ENCODE results near the gene GYPB.
"Not testable (repeated sequence)": the region's sequence is repeated elsewhere in the genome, so short reads cannot be mapped to it uniquely, and the experiment has no call there.

GYPB gene

DNA sequence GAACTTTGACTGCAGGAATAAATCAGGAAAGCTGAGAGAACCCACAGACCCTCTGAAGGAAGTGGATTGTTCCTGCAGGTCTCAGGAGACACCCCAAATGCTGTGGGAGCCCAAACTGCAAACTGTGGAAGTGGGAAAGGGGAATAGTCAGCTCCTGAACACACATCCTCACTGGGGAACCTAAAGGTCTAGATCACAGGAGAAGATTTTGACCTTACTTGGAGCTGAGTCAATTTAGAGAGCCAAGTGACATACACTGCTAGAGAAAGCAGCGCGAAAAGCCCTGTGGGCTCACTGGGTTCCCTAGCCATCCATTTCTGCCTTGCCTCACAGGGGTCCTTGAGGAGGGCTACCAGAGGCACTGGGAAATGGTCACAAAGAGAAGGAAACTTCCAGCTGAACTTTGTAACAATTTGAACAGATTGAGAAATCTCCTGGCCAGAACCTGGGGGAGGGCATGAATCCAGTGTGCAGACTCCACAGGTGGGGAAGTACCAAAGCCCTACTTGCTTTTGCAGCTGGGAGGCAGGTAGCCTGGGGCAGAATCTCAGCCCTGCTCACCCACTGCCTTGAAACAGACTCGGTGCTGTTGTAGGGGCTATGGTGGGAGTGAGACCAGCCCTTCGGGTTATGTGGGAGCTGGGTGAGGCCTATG, 5.3 kb upstream of the GYPB start:
- not testable (repeated sequence) for H3K27ac ChIP-seq; H3K36me3 ChIP-seq; H3K27me3 ChIP-seq (ENCODE audit: insufficient read depth, low read depth, severe bottlenecking); H3K4me3 ChIP-seq (ENCODE audit: low read depth, low read length); H3K9me3 ChIP-seq (ENCODE audit: severe bottlenecking); DNase-seq

DNA sequence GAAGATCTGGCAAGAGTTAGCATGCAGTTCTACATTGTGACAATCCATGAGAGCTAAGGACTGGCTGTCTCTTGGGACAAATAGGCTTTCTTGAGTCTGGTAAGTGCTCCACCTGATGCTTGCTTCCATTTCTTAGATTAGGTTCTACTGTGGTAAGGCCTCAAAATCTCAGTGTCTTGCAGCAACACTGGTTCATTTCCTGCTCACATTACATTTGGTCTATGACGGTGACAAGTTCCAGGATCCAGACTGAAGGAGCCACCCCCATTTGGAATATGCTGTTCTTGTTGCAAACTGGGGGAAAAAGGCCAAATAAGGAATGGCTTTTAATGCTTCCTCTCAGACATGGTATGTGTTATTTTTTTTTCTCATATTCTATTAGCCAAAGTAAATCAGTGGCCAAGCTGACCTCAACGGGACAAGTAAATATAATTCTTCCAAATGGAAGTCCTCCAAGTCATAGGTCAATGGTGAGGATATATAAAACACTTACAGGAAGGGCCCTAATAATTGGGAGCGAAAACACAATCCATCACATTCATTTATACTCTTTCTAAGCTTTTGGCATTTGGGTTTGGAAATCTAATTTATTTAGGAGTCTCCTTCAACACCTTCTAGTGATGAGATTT, 3.7 kb upstream of the GYPB start:
- H3K27me3 ChIP-seq (ENCODE audit: insufficient read depth, low read depth, severe bottlenecking); DNase-seq; H3K4me3 ChIP-seq (ENCODE audit: low read depth, low read length); H3K27ac ChIP-seq; H3K9me3 ChIP-seq (ENCODE audit: severe bottlenecking); H3K36me3 ChIP-seq: not testable (repeated sequence)

DNA sequence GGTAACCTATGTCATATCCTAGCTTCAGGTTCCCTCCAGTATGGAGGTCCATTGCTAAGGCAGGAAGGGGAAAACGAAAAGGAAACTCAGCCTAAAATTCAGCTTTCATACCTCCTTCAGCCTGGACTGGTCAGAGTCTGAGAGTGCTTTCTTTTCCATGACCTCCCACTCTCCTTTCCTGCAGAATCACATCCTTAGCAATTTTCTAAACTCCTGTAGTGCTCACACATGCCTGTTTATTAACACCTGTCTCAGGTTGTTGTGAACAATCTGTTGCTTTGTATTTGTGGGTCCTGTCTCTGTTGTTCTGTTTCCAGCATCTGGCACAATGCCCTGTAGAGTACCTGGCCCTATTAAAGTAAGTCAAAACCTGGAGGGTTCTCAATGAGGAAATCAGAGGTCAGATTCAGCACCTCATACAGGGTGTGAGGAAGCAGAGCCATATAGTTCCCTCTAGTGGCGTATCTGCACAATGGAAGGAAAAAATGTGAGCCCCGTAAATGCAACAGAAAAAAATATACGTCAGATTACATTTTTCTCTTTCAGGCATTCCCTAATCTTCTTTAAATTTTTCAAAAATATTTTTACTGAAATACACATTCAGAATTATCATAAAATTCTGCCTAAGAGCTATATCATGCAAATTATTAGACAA, 2.3 kb upstream of the GYPB start:
- H3K9me3 ChIP-seq (ENCODE audit: severe bottlenecking); H3K27me3 ChIP-seq (ENCODE audit: insufficient read depth, low read depth, severe bottlenecking); H3K4me3 ChIP-seq (ENCODE audit: low read depth, low read length); H3K27ac ChIP-seq; H3K36me3 ChIP-seq: not testable (repeated sequence)
- TF ChIP-seq, protein P1, sequence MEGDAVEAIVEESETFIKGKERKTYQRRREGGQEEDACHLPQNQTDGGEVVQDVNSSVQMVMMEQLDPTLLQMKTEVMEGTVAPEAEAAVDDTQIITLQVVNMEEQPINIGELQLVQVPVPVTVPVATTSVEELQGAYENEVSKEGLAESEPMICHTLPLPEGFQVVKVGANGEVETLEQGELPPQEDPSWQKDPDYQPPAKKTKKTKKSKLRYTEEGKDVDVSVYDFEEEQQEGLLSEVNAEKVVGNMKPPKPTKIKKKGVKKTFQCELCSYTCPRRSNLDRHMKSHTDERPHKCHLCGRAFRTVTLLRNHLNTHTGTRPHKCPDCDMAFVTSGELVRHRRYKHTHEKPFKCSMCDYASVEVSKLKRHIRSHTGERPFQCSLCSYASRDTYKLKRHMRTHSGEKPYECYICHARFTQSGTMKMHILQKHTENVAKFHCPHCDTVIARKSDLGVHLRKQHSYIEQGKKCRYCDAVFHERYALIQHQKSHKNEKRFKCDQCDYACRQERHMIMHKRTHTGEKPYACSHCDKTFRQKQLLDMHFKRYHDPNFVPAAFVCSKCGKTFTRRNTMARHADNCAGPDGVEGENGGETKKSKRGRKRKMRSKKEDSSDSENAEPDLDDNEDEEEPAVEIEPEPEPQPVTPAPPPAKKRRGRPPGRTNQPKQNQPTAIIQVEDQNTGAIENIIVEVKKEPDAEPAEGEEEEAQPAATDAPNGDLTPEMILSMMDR (IDR thresholded peaks at IDR 0.05; ENCODE audit: low read depth, low read length): peak; percentile 55
- peak; percentile 21 for DNase-seq

DNA sequence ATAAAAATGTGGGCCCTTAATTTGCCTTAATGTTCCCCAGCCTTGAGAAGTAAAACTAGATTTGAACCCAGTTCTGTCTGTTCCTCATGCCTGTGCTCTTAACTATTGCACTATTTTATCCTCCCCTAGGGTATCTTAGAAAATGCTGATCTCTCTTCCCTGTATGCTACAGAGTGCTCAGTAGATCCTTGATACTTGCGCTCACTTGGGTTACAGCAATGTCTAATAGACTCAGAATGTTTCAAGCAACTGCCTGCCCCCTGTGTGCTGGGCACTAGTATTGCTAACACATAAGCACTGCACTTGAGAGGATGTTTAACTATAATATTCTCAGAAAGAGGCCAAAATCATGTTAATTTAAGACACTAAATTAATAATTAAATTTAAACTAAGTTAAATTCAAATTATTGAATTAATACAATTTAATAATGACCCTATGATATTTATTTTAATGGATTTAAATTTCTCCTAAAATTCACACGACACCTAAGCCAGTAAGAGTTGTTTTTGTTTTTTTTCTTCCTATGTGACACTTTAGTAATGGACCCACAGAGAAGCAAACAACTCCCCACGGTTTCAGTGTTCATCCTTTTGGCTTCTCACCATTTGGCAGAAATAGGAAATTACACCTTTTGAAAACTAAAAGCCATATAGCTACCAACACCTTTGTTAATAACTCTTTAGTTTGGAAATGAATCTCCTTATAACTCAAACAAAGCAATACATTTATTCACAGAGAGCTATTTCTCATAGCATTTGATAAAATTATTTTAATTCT, 768 bp downstream of the GYPB start:
- not testable (repeated sequence) for H3K27me3 ChIP-seq (ENCODE audit: insufficient read depth, low read depth, severe bottlenecking); H3K9me3 ChIP-seq (ENCODE audit: severe bottlenecking); H3K36me3 ChIP-seq; H3K27ac ChIP-seq; DNase-seq; H3K4me3 ChIP-seq (ENCODE audit: low read depth, low read length)

DNA sequence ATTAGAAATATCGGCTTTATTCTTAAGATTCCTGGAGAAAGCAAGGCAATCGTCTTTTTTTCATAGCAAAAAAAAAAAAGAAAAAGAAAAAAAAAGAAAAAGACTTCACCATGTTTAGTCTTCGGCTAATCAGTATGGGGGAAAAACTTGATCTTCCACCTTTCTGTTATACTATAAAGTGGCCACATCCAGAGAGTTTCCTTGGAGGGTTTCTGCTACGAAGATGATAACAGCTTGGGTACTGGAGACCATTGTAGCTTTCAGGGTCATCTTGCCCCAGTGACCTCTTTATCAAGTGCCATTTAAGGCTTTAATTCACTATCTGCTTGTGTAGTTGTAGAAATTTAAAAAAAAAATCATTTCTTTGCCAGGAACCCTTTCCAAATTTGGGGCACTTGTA, 1.9 kb downstream of the GYPB start:
- H3K9me3 ChIP-seq (ENCODE audit: severe bottlenecking); H3K4me3 ChIP-seq (ENCODE audit: low read depth, low read length); H3K27ac ChIP-seq; H3K27me3 ChIP-seq (ENCODE audit: insufficient read depth, low read depth, severe bottlenecking); H3K36me3 ChIP-seq; DNase-seq: not testable (repeated sequence)

DNA sequence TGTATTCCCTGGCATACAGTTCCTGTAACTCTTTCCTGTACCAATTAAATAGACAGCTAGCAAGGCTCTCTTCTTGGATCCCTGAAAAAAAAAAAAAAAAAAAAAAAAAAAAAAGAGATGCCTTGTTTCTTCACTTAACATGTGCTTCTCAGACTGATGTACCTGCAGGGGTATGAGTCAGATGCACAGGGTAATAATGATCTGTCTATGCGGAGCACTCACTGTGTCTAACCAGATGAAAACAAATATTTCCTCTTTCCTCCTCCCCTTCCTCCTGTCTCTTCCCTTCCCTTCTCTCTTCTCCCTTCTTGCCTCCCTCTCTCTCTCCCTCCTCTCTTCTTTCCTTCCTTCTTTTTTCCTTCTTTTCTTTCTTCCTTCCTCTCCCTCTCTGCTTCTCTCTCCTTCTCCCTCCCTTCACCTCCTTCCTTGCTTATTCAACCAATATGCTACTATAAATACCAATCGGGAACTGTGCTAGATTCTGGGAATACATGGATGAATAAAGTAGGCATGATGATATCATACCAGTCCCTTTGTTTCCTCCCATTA, 3.0 kb downstream of the GYPB start:
- H3K4me3 ChIP-seq (ENCODE audit: low read depth, low read length); DNase-seq; H3K27me3 ChIP-seq (ENCODE audit: insufficient read depth, low read depth, severe bottlenecking); H3K36me3 ChIP-seq; H3K27ac ChIP-seq; H3K9me3 ChIP-seq (ENCODE audit: severe bottlenecking): not testable (repeated sequence)

DNA sequence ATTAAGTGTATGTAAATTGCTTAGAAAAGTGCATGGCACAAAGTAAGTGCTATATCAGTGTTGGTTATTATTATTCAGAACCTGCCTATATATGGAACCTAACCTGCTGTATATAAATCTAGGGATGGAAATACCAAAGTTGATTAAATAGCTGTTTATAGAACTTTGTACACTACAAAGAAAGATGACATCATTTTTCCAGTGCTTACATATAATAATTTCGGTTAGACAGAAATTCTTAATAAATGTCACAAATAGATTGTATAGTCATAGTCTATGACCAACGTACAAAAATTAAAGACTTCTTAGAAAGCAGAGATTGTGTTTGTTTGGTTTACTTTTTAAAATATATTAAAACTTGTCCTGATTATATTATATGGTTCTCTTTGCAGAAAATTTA, 4.4 kb downstream of the GYPB start:
- Histone ChIP-seq H3K27ac (no peak overlapping the region), H3K36me3 (no peaks in the 10 kb centered on the region), H3K4me3 (ENCODE audit: low read depth, low read length) (no peak overlapping the region), H3K9me3 (ENCODE audit: severe bottlenecking) (no peaks in the 10 kb centered on the region), H3K27me3 (ENCODE audit: insufficient read depth, low read depth, severe bottlenecking) (no peaks in the 10 kb centered on the region)
- TF ChIP-seq, protein P1 (IDR thresholded peaks at IDR 0.05; ENCODE audit: low read depth, low read length): no peak
- no peak for DNase-seq

DNA sequence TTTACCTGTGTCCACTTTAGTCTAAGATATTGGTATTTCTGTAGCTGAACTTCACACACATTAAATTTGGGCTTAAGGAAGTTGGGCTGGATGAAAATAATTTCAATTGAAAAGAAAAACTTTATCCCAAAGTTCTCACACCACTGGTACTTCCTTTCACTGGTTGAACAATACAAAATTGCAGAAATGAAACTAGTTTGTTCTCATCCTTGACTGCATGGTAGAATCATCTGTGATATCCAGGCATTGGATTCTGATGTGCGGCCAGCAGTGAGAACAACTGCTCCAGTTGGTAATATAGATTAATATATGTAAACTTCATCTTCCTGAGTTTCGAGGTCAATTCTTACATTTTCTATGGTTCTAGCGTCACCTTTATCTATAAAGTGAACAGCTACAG, 10.6 kb downstream of the GYPB start:
- H3K4me3 ChIP-seq (ENCODE audit: low read depth, low read length); H3K9me3 ChIP-seq (ENCODE audit: severe bottlenecking); DNase-seq; H3K36me3 ChIP-seq; H3K27ac ChIP-seq; H3K27me3 ChIP-seq (ENCODE audit: insufficient read depth, low read depth, severe bottlenecking): not testable (repeated sequence)

DNA sequence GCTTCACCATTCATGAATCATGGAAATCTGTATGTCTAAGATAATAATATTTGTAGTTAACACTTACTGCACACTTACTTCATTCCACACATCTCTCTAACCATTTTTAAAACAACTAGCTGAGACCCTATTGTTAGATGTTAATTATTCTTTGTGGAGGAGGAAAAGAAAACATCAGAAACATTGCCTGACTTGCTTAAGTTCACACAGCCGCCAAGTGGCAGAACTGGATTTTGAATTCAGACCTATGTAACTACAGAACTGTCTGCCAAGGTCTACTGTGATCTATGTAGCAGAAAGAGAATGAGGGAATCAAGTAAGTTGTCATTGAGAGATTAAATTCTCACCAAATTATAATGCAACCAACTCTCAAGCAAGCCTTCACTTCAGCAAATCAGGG, 11.2 kb downstream of the GYPB start:
- DNase-seq; H3K27me3 ChIP-seq (ENCODE audit: insufficient read depth, low read depth, severe bottlenecking); H3K27ac ChIP-seq; H3K4me3 ChIP-seq (ENCODE audit: low read depth, low read length); H3K9me3 ChIP-seq (ENCODE audit: severe bottlenecking); H3K36me3 ChIP-seq: not testable (repeated sequence)

DNA sequence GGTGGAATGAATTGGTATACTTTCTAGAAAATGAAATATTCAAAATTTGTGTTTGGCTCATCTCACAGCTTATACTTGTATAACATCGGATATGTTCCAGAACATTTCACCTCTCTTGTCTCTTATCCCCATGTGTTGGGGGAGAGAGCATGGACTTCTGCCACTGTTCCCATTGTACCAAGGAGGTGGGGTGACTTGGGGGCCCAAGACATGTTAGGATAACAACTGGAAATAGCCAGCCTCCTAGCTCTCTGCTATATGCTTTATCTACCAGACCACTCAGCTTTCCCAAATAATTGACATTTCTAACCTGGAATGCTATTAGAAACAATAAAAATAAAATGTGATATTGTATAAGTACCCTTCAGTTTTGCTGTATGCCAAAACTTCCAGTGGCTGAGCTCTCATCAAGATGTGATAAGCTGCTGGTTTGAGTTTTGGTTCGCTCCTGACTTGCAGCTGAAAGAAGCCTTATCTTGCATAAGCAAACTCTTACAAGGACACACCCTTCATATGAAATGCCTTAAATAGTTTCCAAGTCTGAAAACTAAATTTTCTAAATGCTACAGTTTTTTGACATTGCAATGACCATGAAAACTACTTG, 12.9 kb downstream of the GYPB start:
- H3K27ac ChIP-seq; H3K27me3 ChIP-seq (ENCODE audit: insufficient read depth, low read depth, severe bottlenecking); H3K36me3 ChIP-seq; H3K9me3 ChIP-seq (ENCODE audit: severe bottlenecking); DNase-seq; H3K4me3 ChIP-seq (ENCODE audit: low read depth, low read length): not testable (repeated sequence)

DNA sequence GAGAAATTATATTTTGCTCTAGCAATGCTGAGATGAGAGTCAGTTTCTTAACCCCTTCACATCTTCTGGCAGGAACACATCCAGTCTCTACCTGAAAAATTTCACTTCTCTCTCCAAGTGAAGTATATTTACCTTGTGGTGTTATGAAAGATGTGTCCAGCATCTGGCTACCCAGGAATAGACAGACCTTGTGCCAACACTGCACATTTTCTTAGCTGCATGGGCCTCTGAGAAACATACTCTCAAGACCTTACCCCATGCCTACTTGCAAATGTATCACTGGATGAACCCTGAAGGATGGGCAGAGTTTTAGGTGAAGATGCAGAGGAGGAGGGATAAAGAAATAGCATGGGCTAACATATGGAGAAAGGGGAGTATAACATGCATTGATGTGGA, 13.6 kb downstream of the GYPB start:
- not testable (repeated sequence) for DNase-seq; H3K27me3 ChIP-seq (ENCODE audit: insufficient read depth, low read depth, severe bottlenecking); H3K36me3 ChIP-seq; H3K27ac ChIP-seq; H3K9me3 ChIP-seq (ENCODE audit: severe bottlenecking); H3K4me3 ChIP-seq (ENCODE audit: low read depth, low read length)

Data from WERI-Rb-1 (cell line).